GM12801 (cell line): ENCODE results near the gene PHOSPHO1.

ENCODE experiments used
- CTCF ChIP-seq: IDR thresholded peaks from one replicate; pipeline ENCODE4 v1.5.1; 2011; ENCODE audit warnings: control low read depth; ENCODE audit not compliant: insufficient read length; ENCODE audit errors: extremely low read depth

PHOSPHO1 gene

GRCh38 chr17:49201481-49201927 lies 29.1 kb downstream of the PHOSPHO1 start:
- no peak for TF ChIP-seq CTCF

- TF ChIP-seq CTCF: no peak
These were observed 30.0 kb downstream of the PHOSPHO1 start for GRCh38 chr17:49200423-49201083.

GRCh38 chr17:49198211-49198610 lies 32.4 kb downstream of the PHOSPHO1 start:
- no peak for TF ChIP-seq CTCF

- TF ChIP-seq CTCF: no peak
These were observed 33.1 kb downstream of the PHOSPHO1 start for GRCh38 chr17:49197346-49197998.

DNA sequence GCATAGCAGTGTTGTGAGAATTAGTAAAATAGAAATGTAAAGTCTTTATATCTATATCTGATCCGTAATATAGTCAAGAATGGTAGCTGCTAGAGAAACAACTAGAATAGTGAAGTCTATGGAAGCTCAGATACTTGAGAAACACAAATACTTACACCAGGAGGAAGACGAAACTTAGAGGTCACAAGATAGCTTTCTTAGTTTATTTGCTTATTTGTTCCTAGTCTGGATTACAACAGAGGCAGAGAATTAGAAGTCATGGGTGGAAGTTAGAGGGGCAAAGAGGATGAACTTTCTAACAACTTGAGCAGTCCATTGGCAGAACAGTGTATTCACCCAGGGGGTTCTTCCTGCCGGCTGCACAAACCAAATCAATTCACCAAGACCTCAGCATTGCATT lies 34.1 kb downstream of the PHOSPHO1 start:
- TF ChIP-seq CTCF: no peak

DNA sequence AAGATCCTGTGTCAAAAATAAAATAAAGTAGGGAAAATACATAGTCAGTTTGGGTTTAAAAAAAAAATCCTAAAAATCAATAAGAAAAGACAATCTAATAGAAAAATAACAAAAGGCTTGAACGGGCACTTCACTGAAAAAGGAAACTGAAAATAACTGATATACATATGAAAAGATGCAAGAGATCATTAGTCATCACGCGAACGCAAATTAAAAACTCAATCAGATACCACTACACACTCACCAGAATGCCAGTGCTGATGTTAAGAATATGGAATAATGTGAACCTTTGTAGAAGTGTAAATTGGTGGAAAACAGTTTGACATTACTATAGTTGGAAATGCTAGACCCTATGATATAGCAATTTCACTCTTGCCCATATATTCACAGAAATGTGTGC lies 34.8 kb downstream of the PHOSPHO1 start:
- no peak for TF ChIP-seq CTCF

- no peak for TF ChIP-seq CTCF
These were observed 36.3 kb downstream of the PHOSPHO1 start for GRCh38 chr17:49194297-49194607.
